K562 (cell line): ENCODE measurements around the gene RSAD1. TPM values are rescaled to one million over a fixed set of nuclear protein-coding genes. Genes with fewer than 3 reads are reported as not detected.

Experiments used
- ARHGAP35 ChIP-seq: fragments of 450-650 bp; IDR thresholded peaks from 2 replicates; pipeline ENCODE4 v1.6.1; 2018; ENCODE audit not compliant: partially characterized antibody
- CBX1 ChIP-seq: sonication (generic); IDR thresholded peaks from 2 replicates; pipeline ENCODE4 v1.6.1; 2016; ENCODE audit warnings: antibody characterized with exemption, low read depth, mild to moderate bottlenecking
- CHD2 ChIP-seq: IDR thresholded peaks from 2 replicates; pipeline ENCODE4 v1.6.1; 2011; ENCODE audit warnings: low read depth, low read length
- CREBBP ChIP-seq: IDR thresholded peaks from one replicate; pipeline ENCODE4 v1.6.1; 2012; ENCODE audit warnings: low read depth, mild to moderate bottlenecking, control low read depth, inconsistent platforms, low read length
- ERF ChIP-seq: fragments of 450-650 bp; formaldehyde crosslinking; IDR thresholded peaks from 2 replicates; pipeline ENCODE4 v1.4.0; 2020; ENCODE audit warnings: mild to moderate bottlenecking, mixed read lengths
- GATA2 ChIP-seq: sonication (generic); formaldehyde crosslinking; IDR thresholded peaks from 2 replicates; pipeline ENCODE4 v1.4.0; 2020; ENCODE audit warnings: mild to moderate bottlenecking, missing genetic modification reagents
- GATAD2A ChIP-seq: fragments of 450-650 bp; IDR thresholded peaks from 2 replicates; pipeline ENCODE4 v1.6.1; 2017
- JUND ChIP-seq, 2 experiments: IDR thresholded peaks; 2 replicates in 1 of 2; 3 replicates in 1 of 2; pipeline ENCODE4 v1.6.1; 2011; ENCODE audit warnings: borderline replicate concordance in 2 of 2, low read depth in 2 of 2, low read length in 2 of 2, improper control_type of control experiment in 1 of 2, missing biosample characterization in 1 of 2, missing genetic modification characterization in 1 of 2, missing genetic modification reagents in 1 of 2
- KLF13 ChIP-seq: fragments of 450-650 bp; IDR thresholded peaks from 2 replicates; pipeline ENCODE4 v1.6.1; 2016; ENCODE audit warnings: missing genetic modification characterization, low read depth, mild to moderate bottlenecking, missing compliant biosample characterization, moderate library complexity, borderline replicate concordance
- MCM3 ChIP-seq: fragments of 450-650 bp; IDR thresholded peaks from 2 replicates; pipeline ENCODE4 v1.6.1; 2016
- MTF1 ChIP-seq: fragments of 250-450 bp; sonication (Bioruptor Pico); IDR thresholded peaks from 2 replicates; pipeline ENCODE4 v1.9.0; 2021; ENCODE audit warnings: moderate library complexity, mild to moderate bottlenecking, inconsistent platforms, borderline replicate concordance
- NR2F6 ChIP-seq: fragments of 450-650 bp; formaldehyde crosslinking; IDR thresholded peaks from 2 replicates; pipeline ENCODE4 v1.4.0; 2020; ENCODE audit warnings: mild to moderate bottlenecking
- RB1 ChIP-seq: fragments of 450-650 bp; IDR thresholded peaks from 2 replicates; pipeline ENCODE4 v1.6.1; 2017; ENCODE audit warnings: low read depth, mild to moderate bottlenecking
- SMARCE1 ChIP-seq: fragments of 450-650 bp; IDR thresholded peaks from 2 replicates; pipeline ENCODE4 v1.7.1; 2016; ENCODE audit warnings: mild to moderate bottlenecking
- TEAD2 ChIP-seq: fragments of 450-650 bp; IDR thresholded peaks from 2 replicates; pipeline ENCODE4 v1.6.1; 2016; ENCODE audit warnings: missing genetic modification characterization, control low read depth, missing compliant biosample characterization
- ZNF175 ChIP-seq: fragments of 200-800 bp; sonication (Bioruptor generic); IDR thresholded peaks from 2 replicates; pipeline ENCODE4 v1.6.1; 2016; ENCODE audit warnings: low read depth, mild to moderate bottlenecking, missing genetic modification characterization, missing compliant biosample characterization
- ZNF184 ChIP-seq: sonication (generic); formaldehyde crosslinking; IDR thresholded peaks from 2 replicates; pipeline ENCODE4 v1.5.0; 2020; ENCODE audit warnings: missing genetic modification reagents
- ZNF354B ChIP-seq: fragments of 250-450 bp; sonication (Bioruptor Pico); IDR thresholded peaks from 2 replicates; pipeline ENCODE4 v1.4.0; 2020
- ZNF586 ChIP-seq: fragments of 450-650 bp; formaldehyde crosslinking; conservative IDR thresholded peaks from 2 replicates; pipeline ENCODE4 v1.4.0; 2020; ENCODE audit warnings: mild to moderate bottlenecking, moderate library complexity
- polyA plus RNA-seq, 8 experiments: library from polyadenylated mRNA; depleted of rRNA in 4 of 8; stranded (reverse) in 5 of 8; unstranded in 3 of 8; fragments of >200 nt; fragmentation: Nextera tagmentation in 2 of 8; fragmentation: Illumina TruSeq in 1 of 8; extraction: Ambion mirVana in 2 of 8; extraction: Trizol in 1 of 8; gene quantifications; 2 replicates each; pipeline versions ENCODE4 v1.2.1 to v1.2.3, GENCODE V29; 2011 to 2014; ENCODE audit warnings: inconsistent platforms in 1 of 8, missing spikeins in 1 of 8
- total RNA-seq, 7 experiments: library from RNA; depleted of rRNA in 6 of 7; stranded (reverse); fragments of >200 nt in 6 of 7; fragmentation: Illumina TruSeq in 2 of 7; extraction: Trizol in 2 of 7; gene quantifications; 2 replicates each; pipeline versions ENCODE4 v1.2.1 to v1.2.3, GENCODE V29; 2011 to 2021; ENCODE audit warnings: low replicate concordance in 1 of 7
- TF ChIP-seq, protein P1 (sequence below): fragments of 200-800 bp; sonication (Bioruptor generic); IDR thresholded peaks from 2 replicates; pipeline ENCODE4 v1.6.1; 2017; ENCODE audit warnings: missing genetic modification characterization, missing compliant biosample characterization
- TF ChIP-seq, protein P2 (sequence below), 3 experiments: IDR thresholded peaks in 2 of 3; conservative IDR thresholded peaks in 1 of 3; 2 replicates each; pipeline ENCODE4 v1.5.1; 2011 to 2012; ENCODE audit warnings: low read length in 3 of 3, mild to moderate bottlenecking in 3 of 3, control low read depth in 2 of 3, improper control_type of control experiment in 1 of 3, inconsistent platforms in 1 of 3, low read depth in 1 of 3, mixed read lengths in 1 of 3, moderate library complexity in 1 of 3; ENCODE audit not compliant: insufficient read depth in 2 of 3
- TF ChIP-seq, protein P3 (sequence below), 3 experiments: fragments of 200-800 bp in 1 of 3; sonication (Bioruptor generic) in 1 of 3; sonication (generic) in 1 of 3; formaldehyde crosslinking in 1 of 3; IDR thresholded peaks; 2 replicates each; pipeline versions ENCODE4 v1.6.1 to v1.8.0; 2016 to 2022; ENCODE audit warnings: mild to moderate bottlenecking in 2 of 3, missing compliant biosample characterization in 2 of 3, missing genetic modification characterization in 2 of 3, missing genetic modification reagents in 1 of 3
- TF ChIP-seq, protein P4 (sequence below), 2 experiments: fragments of 450-650 bp in 1 of 2; sonication (generic) in 1 of 2; formaldehyde crosslinking; conservative IDR thresholded peaks; 2 replicates each; pipeline versions ENCODE4 v1.4.0 to v1.8.1; 2020 to 2022; ENCODE audit warnings: mild to moderate bottlenecking in 1 of 2, missing genetic modification reagents in 1 of 2
- TF ChIP-seq, protein P5 (sequence below): sonication (generic); formaldehyde crosslinking; IDR thresholded peaks from 2 replicates; pipeline ENCODE4 v1.8.0; 2022; ENCODE audit warnings: mild to moderate bottlenecking, missing genetic modification reagents

RSAD1 gene
- total and polyA plus RNA-seq, 9 of the 15 experiments (the other 6 are each of a cell fraction or from before 2014, with no cell fraction given) = 4.5 to 42.5 (median 26.8) TPM

DNA sequence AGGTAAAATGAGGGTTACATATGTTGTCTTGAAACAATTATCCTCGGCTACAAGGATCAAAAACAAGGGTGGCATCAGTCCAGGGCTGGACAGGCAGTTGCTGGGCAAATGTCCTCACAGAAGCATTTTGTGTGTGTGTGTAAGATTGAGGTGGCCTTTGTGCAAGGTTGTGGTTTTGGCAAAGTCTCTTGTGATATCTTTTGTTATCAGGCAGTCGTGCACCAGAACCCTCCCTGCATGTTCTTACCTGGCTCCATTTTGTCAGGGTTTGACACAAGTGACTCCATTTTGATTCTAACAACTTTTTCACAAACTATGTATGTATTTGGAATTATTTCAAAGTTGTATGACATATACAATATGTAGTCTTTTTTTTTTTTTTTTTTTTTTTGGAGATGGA, 30.0 kb upstream of the RSAD1 start (continued):
- TF ChIP-seq NR2F6 (CRISPR knock-in tag) (no peak), CBX1 (no peak), ARHGAP35 (no peak), ZNF184 (CRISPR knock-in tag) (no peak), JUND (IDR thresholded peaks at IDR 0.05; ENCODE audit: borderline replicate concordance, low read depth, low read length) (no peak), JUND (tag; IDR thresholded peaks at IDR 0.05; ENCODE audit: borderline replicate concordance, low read depth, low read length) (no peak), ZNF175 (CRISPR knock-in tag) (peak; percentile 91), SMARCE1 (no peak), MCM3 (no peak), ERF (0 out of 2 replicates have a peak, but pooled peaks have one; percentile 63), KLF13 (tag) (no peak), TEAD2 (tag) (peak; percentile 74; the same call in 1 of the 2 replicates), MTF1 (CRISPR knock-in tag) (no peak; the same call in 1 of the 2 replicates), CREBBP (no peak), CHD2 (no peak), ZNF586 (CRISPR knock-in tag) (no peak), ZNF354B (CRISPR knock-in tag) (peak; percentile 75; the same call in 1 of the 2 replicates), GATA2 (CRISPR knock-in tag) (no peak), GATAD2A (no peak), RB1 (no peak)
- TF ChIP-seq, protein P1, sequence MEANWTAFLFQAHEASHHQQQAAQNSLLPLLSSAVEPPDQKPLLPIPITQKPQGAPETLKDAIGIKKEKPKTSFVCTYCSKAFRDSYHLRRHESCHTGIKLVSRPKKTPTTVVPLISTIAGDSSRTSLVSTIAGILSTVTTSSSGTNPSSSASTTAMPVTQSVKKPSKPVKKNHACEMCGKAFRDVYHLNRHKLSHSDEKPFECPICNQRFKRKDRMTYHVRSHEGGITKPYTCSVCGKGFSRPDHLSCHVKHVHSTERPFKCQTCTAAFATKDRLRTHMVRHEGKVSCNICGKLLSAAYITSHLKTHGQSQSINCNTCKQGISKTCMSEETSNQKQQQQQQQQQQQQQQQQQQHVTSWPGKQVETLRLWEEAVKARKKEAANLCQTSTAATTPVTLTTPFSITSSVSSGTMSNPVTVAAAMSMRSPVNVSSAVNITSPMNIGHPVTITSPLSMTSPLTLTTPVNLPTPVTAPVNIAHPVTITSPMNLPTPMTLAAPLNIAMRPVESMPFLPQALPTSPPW (CRISPR knock-in tag) = peak; percentile 46; the same call in 1 of the 2 replicates
- TF ChIP-seq, protein P2, sequence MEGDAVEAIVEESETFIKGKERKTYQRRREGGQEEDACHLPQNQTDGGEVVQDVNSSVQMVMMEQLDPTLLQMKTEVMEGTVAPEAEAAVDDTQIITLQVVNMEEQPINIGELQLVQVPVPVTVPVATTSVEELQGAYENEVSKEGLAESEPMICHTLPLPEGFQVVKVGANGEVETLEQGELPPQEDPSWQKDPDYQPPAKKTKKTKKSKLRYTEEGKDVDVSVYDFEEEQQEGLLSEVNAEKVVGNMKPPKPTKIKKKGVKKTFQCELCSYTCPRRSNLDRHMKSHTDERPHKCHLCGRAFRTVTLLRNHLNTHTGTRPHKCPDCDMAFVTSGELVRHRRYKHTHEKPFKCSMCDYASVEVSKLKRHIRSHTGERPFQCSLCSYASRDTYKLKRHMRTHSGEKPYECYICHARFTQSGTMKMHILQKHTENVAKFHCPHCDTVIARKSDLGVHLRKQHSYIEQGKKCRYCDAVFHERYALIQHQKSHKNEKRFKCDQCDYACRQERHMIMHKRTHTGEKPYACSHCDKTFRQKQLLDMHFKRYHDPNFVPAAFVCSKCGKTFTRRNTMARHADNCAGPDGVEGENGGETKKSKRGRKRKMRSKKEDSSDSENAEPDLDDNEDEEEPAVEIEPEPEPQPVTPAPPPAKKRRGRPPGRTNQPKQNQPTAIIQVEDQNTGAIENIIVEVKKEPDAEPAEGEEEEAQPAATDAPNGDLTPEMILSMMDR (IDR thresholded peaks at IDR 0.05 in 2 of 3, conservative IDR thresholded peaks at IDR 0.05 in 1 of 3; ENCODE audit: insufficient read depth in 2 of 3, low read depth in 1 of 3, low read length in 3 of 3) = no peak
- TF ChIP-seq, protein P3, sequence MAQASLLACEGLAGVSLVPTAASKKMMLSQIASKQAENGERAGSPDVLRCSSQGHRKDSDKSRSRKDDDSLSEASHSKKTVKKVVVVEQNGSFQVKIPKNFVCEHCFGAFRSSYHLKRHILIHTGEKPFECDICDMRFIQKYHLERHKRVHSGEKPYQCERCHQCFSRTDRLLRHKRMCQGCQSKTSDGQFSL (CRISPR knock-in tag; IDR thresholded peaks at IDR 0.05) = no peak
- TF ChIP-seq, protein P3 (tag; IDR thresholded peaks at IDR 0.05) = peak in 1 of 2 experiments; percentile 82; a peak in 1 of 4 replicates
- TF ChIP-seq, protein P4, sequence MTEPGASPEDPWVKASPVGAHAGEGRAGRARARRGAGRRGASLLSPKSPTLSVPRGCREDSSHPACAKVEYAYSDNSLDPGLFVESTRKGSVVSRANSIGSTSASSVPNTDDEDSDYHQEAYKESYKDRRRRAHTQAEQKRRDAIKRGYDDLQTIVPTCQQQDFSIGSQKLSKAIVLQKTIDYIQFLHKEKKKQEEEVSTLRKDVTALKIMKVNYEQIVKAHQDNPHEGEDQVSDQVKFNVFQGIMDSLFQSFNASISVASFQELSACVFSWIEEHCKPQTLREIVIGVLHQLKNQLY (CRISPR knock-in tag; conservative IDR thresholded peaks at IDR 0.05) = no peak
- TF ChIP-seq, protein P5, sequence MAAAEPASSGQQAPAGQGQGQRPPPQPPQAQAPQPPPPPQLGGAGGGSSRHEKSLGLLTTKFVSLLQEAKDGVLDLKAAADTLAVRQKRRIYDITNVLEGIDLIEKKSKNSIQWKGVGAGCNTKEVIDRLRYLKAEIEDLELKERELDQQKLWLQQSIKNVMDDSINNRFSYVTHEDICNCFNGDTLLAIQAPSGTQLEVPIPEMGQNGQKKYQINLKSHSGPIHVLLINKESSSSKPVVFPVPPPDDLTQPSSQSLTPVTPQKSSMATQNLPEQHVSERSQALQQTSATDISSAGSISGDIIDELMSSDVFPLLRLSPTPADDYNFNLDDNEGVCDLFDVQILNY (CRISPR knock-in tag) = no peak
